Trophoblast cell (in vitro differentiated cells and primary cell): Measurements from ENCODE around the gene CACNG4.

Experiments
- DNase-seq, 2 donors: peaks; one replicate each; pipeline ENCODE4 v3.0.0-alpha.2; 2016
- H2AFZ ChIP-seq: 2 replicates; pipeline ENCODE4 v1.6.1; 2013; ENCODE audit warnings: low read length, moderate library complexity, mild to moderate bottlenecking; ENCODE audit not compliant: insufficient read depth, poor library complexity
- H2AK5ac ChIP-seq: 2 replicates; pipeline ENCODE4 v1.6.1; 2013; ENCODE audit warnings: mild to moderate bottlenecking, low read length
- H2BK120ac ChIP-seq: 2 replicates; pipeline ENCODE4 v1.6.1; 2013; ENCODE audit warnings: low read length, mild to moderate bottlenecking, moderate library complexity; ENCODE audit not compliant: insufficient read depth, poor library complexity
- H2BK12ac ChIP-seq: 2 replicates; pipeline ENCODE4 v1.6.1; 2013; ENCODE audit warnings: mild to moderate bottlenecking, low read length, moderate library complexity
- H2BK5ac ChIP-seq: 2 replicates; pipeline ENCODE4 v1.6.1; 2013; ENCODE audit warnings: low read length, low read depth, moderate library complexity, mild to moderate bottlenecking; ENCODE audit not compliant: poor library complexity
- H3K14ac ChIP-seq: 2 replicates; pipeline ENCODE4 v1.6.1; 2013; ENCODE audit warnings: mild to moderate bottlenecking, low read length
- H3K18ac ChIP-seq: 2 replicates; pipeline ENCODE4 v1.6.1; 2013; ENCODE audit warnings: mild to moderate bottlenecking, low read length
- H3K23ac ChIP-seq: 2 replicates; pipeline ENCODE4 v1.6.1; 2013; ENCODE audit warnings: low read length
- H3K27ac ChIP-seq: 2 replicates; pipeline ENCODE4 v1.5.1; 2013; ENCODE audit warnings: low read depth, mild to moderate bottlenecking, inconsistent platforms, low read length, moderate library complexity
- H3K27me3 ChIP-seq: 2 replicates; pipeline ENCODE4 v1.6.1; 2013; ENCODE audit warnings: inconsistent platforms, mild to moderate bottlenecking, low read length, moderate library complexity; ENCODE audit not compliant: insufficient read depth
- H3K36me3 ChIP-seq, 2 experiments: 1 replicate in 1 of 2; 2 replicates in 1 of 2; pipeline ENCODE4 v1.6.1; 2013; ENCODE audit warnings: low read length in 2 of 2, mild to moderate bottlenecking in 2 of 2, moderate library complexity in 1 of 2; ENCODE audit not compliant: insufficient read depth in 2 of 2, control insufficient read depth in 1 of 2
- H3K4ac ChIP-seq: 2 replicates; pipeline ENCODE4 v1.6.1; 2013; ENCODE audit warnings: low read depth, mild to moderate bottlenecking, low read length, moderate library complexity
- H3K4me1 ChIP-seq, 2 experiments: 1 replicate in 1 of 2; 2 replicates in 1 of 2; pipeline ENCODE4 v1.6.1; 2013; ENCODE audit warnings: low read length in 2 of 2, mild to moderate bottlenecking in 2 of 2, moderate library complexity in 1 of 2; ENCODE audit not compliant: insufficient read depth in 2 of 2, control insufficient read depth in 1 of 2
- H3K4me2 ChIP-seq: 2 replicates; pipeline ENCODE4 v1.6.1; 2013; ENCODE audit warnings: inconsistent platforms, mild to moderate bottlenecking, low read length, moderate library complexity
- H3K4me3 ChIP-seq: 2 replicates; pipeline ENCODE4 v1.5.1; 2013; ENCODE audit warnings: mild to moderate bottlenecking, low read depth, low read length, inconsistent platforms
- H3K79me1 ChIP-seq: one replicate; pipeline ENCODE4 v1.6.1; 2013; ENCODE audit warnings: low read length
- H3K79me2 ChIP-seq: 2 replicates; pipeline ENCODE4 v1.6.1; 2013; ENCODE audit warnings: low read length, mild to moderate bottlenecking; ENCODE audit not compliant: control insufficient read depth, insufficient read depth, poor library complexity
- H3K9ac ChIP-seq: 2 replicates; pipeline ENCODE4 v1.6.1; 2013; ENCODE audit warnings: mild to moderate bottlenecking, low read length
- H3K9me3 ChIP-seq: 2 replicates; pipeline ENCODE4 v1.6.1; 2013; ENCODE audit warnings: low read depth, mild to moderate bottlenecking, control low read depth, inconsistent platforms, low read length; ENCODE audit not compliant: insufficient read depth
- H4K12ac ChIP-seq: 2 replicates; pipeline ENCODE4 v1.6.1; 2013; ENCODE audit warnings: low read depth, mild to moderate bottlenecking, low read length, moderate library complexity
- H4K8ac ChIP-seq: 2 replicates; pipeline ENCODE4 v1.6.1; 2013; ENCODE audit warnings: low read depth, mild to moderate bottlenecking, low read length, moderate library complexity
- H4K91ac ChIP-seq: one replicate; pipeline ENCODE4 v1.6.1; 2013; ENCODE audit warnings: low read depth, mild to moderate bottlenecking, low read length, moderate library complexity
- whole genome bisulfite sequencing: extraction: QIAGEN DNeasy Blood & Tissue Kit; methylation state at CpG from one replicate; pipeline ENCODE4 v1.1.7; 2013; ENCODE audit warnings: missing lambda C conversion rate; ENCODE audit not compliant: insufficient read length, insufficient coverage; ENCODE audit errors: extremely low coverage; 5-methylcytosine and 5-hydroxymethylcytosine counted together

The CACNG4 gene

GRCh38 chr17:66996926-66997325 is 32.4 kb downstream of the CACNG4 start:
- Histone ChIP-seq H3K4ac (no peak overlapping the region), H2AK5ac (no peak overlapping the region), H4K12ac (no peak overlapping the region), H3K79me1 (no peaks in the 10 kb centered on the region), H4K91ac (no peak overlapping the region), H3K4me3 (no peak overlapping the region), H2AFZ (no peak overlapping the region), H3K18ac (no peak overlapping the region), H4K8ac (no peak overlapping the region), H3K14ac (no peak overlapping the region), H3K27me3 (no peaks in the 10 kb centered on the region), H3K36me3 (peaks cover 23 to 24% of the 10 kb centered on the region in 2 experiments), H2BK5ac (no peak overlapping the region), H3K27ac (no peak overlapping the region), H3K79me2 (no peaks in the 10 kb centered on the region), H3K4me1 (no peaks in the 10 kb centered on the region), H3K9me3 (peaks cover 8% of the 10 kb centered on the region), H2BK120ac (no peak overlapping the region), H3K4me2 (no peak overlapping the region), H3K23ac (no peak overlapping the region), H3K9ac (no peak overlapping the region), H2BK12ac (no peak overlapping the region)
- no CpG with 5 or more reads among the region's 5 CpGs for WGBS
- DNase-seq, result no peak

DNA sequence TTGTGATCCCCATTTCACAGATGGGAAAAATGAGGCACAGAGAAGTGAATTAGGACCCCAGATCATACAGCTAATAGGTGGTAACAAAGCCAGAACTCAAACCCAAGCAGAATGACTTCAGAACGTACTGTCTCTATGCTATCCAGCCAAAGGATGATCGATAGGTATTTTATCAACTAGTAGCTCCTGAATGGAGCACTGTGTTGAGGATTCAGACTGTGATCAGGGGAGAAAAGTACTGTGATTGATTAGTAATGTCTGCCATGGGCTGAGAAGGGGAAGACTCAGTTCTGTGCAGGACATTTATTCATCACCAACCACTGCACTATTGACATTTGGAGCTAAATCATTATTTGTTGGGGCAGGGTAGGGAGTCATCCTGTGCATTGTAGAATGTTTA is 38.7 kb downstream of the CACNG4 start:
- H3K9ac ChIP-seq, result no peak overlapping the region
- no peak overlapping the region for H3K14ac ChIP-seq
- H3K4me3 ChIP-seq, result no peak overlapping the region
- no peak overlapping the region for H2AK5ac ChIP-seq
- H3K18ac ChIP-seq, result no peak overlapping the region
- H4K91ac ChIP-seq, result no peak overlapping the region
- WGBS, result no CpG with 5 or more reads among the region's 2 CpGs
- no peak overlapping the region for H2AFZ ChIP-seq
- H4K12ac ChIP-seq, result no peak overlapping the region
- no peak for DNase-seq
- H3K36me3 ChIP-seq, result peaks cover 16 to 17% of the 10 kb centered on the region in 2 experiments
- no peaks in the 10 kb centered on the region for H3K79me2 ChIP-seq
- H2BK120ac ChIP-seq, result no peak overlapping the region
- no peak overlapping the region for H2BK12ac ChIP-seq
- H4K8ac ChIP-seq, result no peak overlapping the region
- no peak overlapping the region for H3K23ac ChIP-seq
- no peak overlapping the region for H3K4ac ChIP-seq
- H3K79me1 ChIP-seq, result no peaks in the 10 kb centered on the region
- H3K4me1 ChIP-seq, result peaks cover 0 to 4% of the 10 kb centered on the region in 2 experiments
- no peak overlapping the region for H3K4me2 ChIP-seq
- no peaks in the 10 kb centered on the region for H3K27me3 ChIP-seq
- H3K27ac ChIP-seq, result no peak overlapping the region
- H2BK5ac ChIP-seq, result no peak overlapping the region
- H3K9me3 ChIP-seq, result peaks cover 10% of the 10 kb centered on the region

DNA sequence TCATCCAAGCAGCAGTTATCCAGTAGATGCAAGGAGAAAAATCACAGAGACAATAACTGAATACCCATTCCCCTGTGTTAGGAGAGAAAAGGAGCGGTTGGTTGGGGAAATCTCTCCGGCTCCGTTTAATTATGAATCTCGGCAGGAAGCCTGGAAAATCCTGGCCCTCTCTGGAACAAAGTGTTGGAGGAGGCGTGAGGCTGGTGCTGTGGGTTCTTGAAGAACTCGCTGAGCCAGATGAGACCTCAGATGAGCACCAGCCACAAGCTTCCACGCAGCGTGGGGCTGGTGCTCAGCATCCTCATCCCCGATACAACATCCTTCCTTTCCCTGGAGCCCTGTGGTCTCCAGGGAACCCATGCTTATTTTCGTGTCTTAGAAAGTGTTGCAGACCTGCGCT is 39.7 kb downstream of the CACNG4 start:
- Histone ChIP-seq H3K18ac (no peak overlapping the region), H4K8ac (no peak overlapping the region), H2BK5ac (no peak overlapping the region), H3K79me1 (no peaks in the 10 kb centered on the region), H3K36me3 (peaks cover 16 to 18% of the 10 kb centered on the region in 2 experiments), H3K9me3 (peaks cover 10% of the 10 kb centered on the region), H3K27me3 (no peaks in the 10 kb centered on the region), H2BK120ac (no peak overlapping the region), H3K4me2 (no peak overlapping the region), H3K23ac (no peak overlapping the region), H2AK5ac (no peak overlapping the region), H4K12ac (no peak overlapping the region), H3K27ac (no peak overlapping the region), H3K4me3 (no peak overlapping the region), H3K4me1 (peaks cover 0 to 4% of the 10 kb centered on the region in 2 experiments), H3K9ac (no peak overlapping the region), H3K4ac (no peak overlapping the region), H2AFZ (no peak overlapping the region), H3K79me2 (no peaks in the 10 kb centered on the region), H2BK12ac (no peak overlapping the region), H4K91ac (no peak overlapping the region), H3K14ac (no peak overlapping the region)
- DNase-seq, result no peak
- no CpG with 5 or more reads among the region's 11 CpGs for WGBS

- Histone ChIP-seq H2BK120ac (no peak overlapping the region), H3K79me1 (no peaks in the 10 kb centered on the region), H2BK5ac (no peak overlapping the region), H3K27me3 (no peaks in the 10 kb centered on the region), H3K18ac (no peak overlapping the region), H3K14ac (no peak overlapping the region), H2AK5ac (no peak overlapping the region), H3K23ac (no peak overlapping the region), H4K12ac (no peak overlapping the region), H3K4me1 (peaks cover 0 to 4% of the 10 kb centered on the region in 2 experiments), H2AFZ (no peak overlapping the region), H3K4me3 (no peak overlapping the region), H3K36me3 (peaks cover 0 to 16% of the 10 kb centered on the region in 2 experiments), H3K9me3 (peaks cover 2% of the 10 kb centered on the region), H2BK12ac (no peak overlapping the region), H3K4ac (no peak overlapping the region), H4K91ac (no peak overlapping the region), H3K9ac (no peak overlapping the region), H3K79me2 (no peaks in the 10 kb centered on the region), H3K4me2 (no peak overlapping the region), H4K8ac (no peak overlapping the region), H3K27ac (no peak overlapping the region)
- WGBS, result no CpG with 5 or more reads among the region's 6 CpGs
- no peak for DNase-seq
Measured at GRCh38 chr17:67007266-67007665, 42.8 kb downstream of the CACNG4 start.
